H9 (cell line): ENCODE measurements around the gene FAM216A. TPM values are rescaled to one million over a fixed set of nuclear protein-coding genes. Genes with fewer than 3 reads are reported as not detected.

Source experiments
- DNase-seq: peaks from one replicate; pipeline ENCODE4 v3.0.0-alpha.2; 2017
- H2AFZ ChIP-seq: one replicate; pipeline ENCODE4 v1.6.1; 2013; ENCODE audit warnings: mild to moderate bottlenecking, low read length, control low read depth, moderate library complexity
- H2AK5ac ChIP-seq: 2 replicates; pipeline ENCODE4 v1.6.1; 2013; ENCODE audit warnings: low read length, control low read depth, mixed read lengths; ENCODE audit not compliant: insufficient read length
- H2BK120ac ChIP-seq: one replicate; pipeline ENCODE4 v1.6.1; 2013; ENCODE audit warnings: low read depth, mild to moderate bottlenecking, low read length, control low read depth, inconsistent platforms; ENCODE audit not compliant: poor library complexity, severe bottlenecking
- H2BK12ac ChIP-seq: 2 replicates; pipeline ENCODE4 v1.6.1; 2013; ENCODE audit warnings: low read length, control low read depth, mixed read lengths, low read depth; ENCODE audit not compliant: insufficient read length
- H2BK15ac ChIP-seq: 2 replicates; pipeline ENCODE4 v1.6.1; 2013; ENCODE audit warnings: low read depth, low read length, control low read depth
- H2BK20ac ChIP-seq: one replicate; pipeline ENCODE4 v1.6.1; 2013; ENCODE audit warnings: low read depth, mild to moderate bottlenecking, low read length, control low read depth, inconsistent platforms; ENCODE audit not compliant: poor library complexity, severe bottlenecking
- H2BK5ac ChIP-seq: 2 replicates; pipeline ENCODE4 v1.6.1; 2013; ENCODE audit warnings: low read length, control low read depth, mixed read lengths; ENCODE audit not compliant: insufficient read length
- H3K14ac ChIP-seq: 2 replicates; pipeline ENCODE4 v1.6.1; 2013; ENCODE audit warnings: low read length, control low read depth; ENCODE audit not compliant: insufficient read depth
- H3K18ac ChIP-seq: 2 replicates; pipeline ENCODE4 v1.6.1; 2013; ENCODE audit warnings: low read depth, mild to moderate bottlenecking, mixed read lengths, low read length, control low read depth; ENCODE audit not compliant: insufficient read length
- H3K23ac ChIP-seq: 2 replicates; pipeline ENCODE4 v1.6.1; 2013; ENCODE audit warnings: low read length, control low read depth, mixed read lengths, low read depth; ENCODE audit not compliant: insufficient read length
- H3K23me2 ChIP-seq: 2 replicates; pipeline ENCODE4 v1.6.1; 2013; ENCODE audit warnings: low read depth, mild to moderate bottlenecking, mixed read lengths, low read length, control low read depth; ENCODE audit not compliant: insufficient read length, poor library complexity, severe bottlenecking
- H3K27ac ChIP-seq: 2 replicates; pipeline ENCODE4 v1.5.1; 2013; ENCODE audit warnings: low read length, control low read depth, mixed read lengths, low read depth; ENCODE audit not compliant: insufficient read length
- H3K27me3 ChIP-seq: 2 replicates; pipeline ENCODE4 v1.6.1; 2013; ENCODE audit warnings: low read length, control low read depth, inconsistent platforms; ENCODE audit not compliant: insufficient read depth
- H3K4ac ChIP-seq: 2 replicates; pipeline ENCODE4 v1.6.1; 2013; ENCODE audit warnings: low read depth, mild to moderate bottlenecking, control low read depth, inconsistent platforms, low read length, moderate library complexity
- H3K4me1 ChIP-seq: 2 replicates; pipeline ENCODE4 v1.6.1; 2013; ENCODE audit warnings: low read length, control low read depth, inconsistent platforms; ENCODE audit not compliant: insufficient read depth
- H3K4me2 ChIP-seq: 2 replicates; pipeline ENCODE4 v1.6.1; 2013; ENCODE audit warnings: low read length, control low read depth, mixed read lengths; ENCODE audit not compliant: insufficient read length, insufficient read depth
- H3K56ac ChIP-seq: 2 replicates; pipeline ENCODE4 v1.6.1; 2013; ENCODE audit warnings: low read depth, mild to moderate bottlenecking, mixed read lengths, low read length, control low read depth; ENCODE audit not compliant: insufficient read length
- H3K79me1 ChIP-seq: 2 replicates; pipeline ENCODE4 v1.6.1; 2013; ENCODE audit warnings: low read depth, mild to moderate bottlenecking, moderate library complexity, low read length, control low read depth, inconsistent platforms; ENCODE audit not compliant: insufficient read depth, poor library complexity, severe bottlenecking
- H3K79me2 ChIP-seq: 2 replicates; pipeline ENCODE4 v1.6.1; 2013; ENCODE audit warnings: low read length, control low read depth, inconsistent platforms; ENCODE audit not compliant: insufficient read depth
- H3K9ac ChIP-seq: 2 replicates; pipeline ENCODE4 v1.6.1; 2013; ENCODE audit warnings: low read length, control low read depth, mixed read lengths; ENCODE audit not compliant: insufficient read length; ENCODE audit errors: extremely low read depth
- H3K9me3 ChIP-seq: one replicate; pipeline ENCODE4 v1.6.1; 2013; ENCODE audit warnings: low read depth, low read length, inconsistent platforms; ENCODE audit not compliant: control insufficient read depth
- H3T11ph ChIP-seq: one replicate; pipeline ENCODE4 v1.6.1; 2013; ENCODE audit warnings: mild to moderate bottlenecking, low read length, control low read depth, inconsistent platforms
- H4K20me1 ChIP-seq: one replicate; pipeline ENCODE4 v1.6.1; 2013; ENCODE audit not compliant: control insufficient read depth, insufficient read length, insufficient read depth
- H4K5ac ChIP-seq: 2 replicates; pipeline ENCODE4 v1.6.1; 2013; ENCODE audit warnings: low read depth, mild to moderate bottlenecking, mixed read lengths, low read length, control low read depth; ENCODE audit not compliant: insufficient read length
- H4K8ac ChIP-seq: replicated peaks from 2 replicates; pipeline ENCODE4 v1.6.1; 2013; ENCODE audit warnings: low read length, control low read depth, mixed read lengths, low read depth; ENCODE audit not compliant: insufficient read length
- H4K91ac ChIP-seq: 2 replicates; pipeline ENCODE4 v1.6.1; 2013; ENCODE audit warnings: low read depth, mild to moderate bottlenecking, moderate library complexity, mixed read lengths, low read length, control low read depth; ENCODE audit not compliant: insufficient read length
- H3K27ac Mint-ChIP-seq, 3 experiments: 2 replicates in 2 of 3; 3 replicates in 1 of 3; pipeline ENCODE4 v1.8.0; 2020 to 2021; ENCODE audit warnings: mixed read lengths in 3 of 3, mild to moderate bottlenecking in 1 of 3, moderate library complexity in 1 of 3
- H3K27me3 Mint-ChIP-seq: 2 replicates; pipeline ENCODE4 v1.8.0; 2021; ENCODE audit warnings: low read depth, mild to moderate bottlenecking, moderate library complexity, mixed read lengths
- H3K36me3 Mint-ChIP-seq, 3 experiments: 2 replicates in 2 of 3; 3 replicates in 1 of 3; pipeline ENCODE4 v1.8.0; 2020 to 2021; ENCODE audit warnings: low read depth in 3 of 3, mixed read lengths in 3 of 3; ENCODE audit not compliant: insufficient read depth in 1 of 3
- H3K4me1 Mint-ChIP-seq, 2 experiments: 2 replicates each; pipeline ENCODE4 v1.8.0; 2020; ENCODE audit warnings: mixed read lengths in 2 of 2
- H3K4me3 Mint-ChIP-seq, 2 experiments: 2 replicates in 1 of 2; 3 replicates in 1 of 2; pipeline ENCODE4 v1.8.0; 2020 to 2021; ENCODE audit warnings: mild to moderate bottlenecking in 2 of 2, mixed read lengths in 2 of 2, moderate library complexity in 1 of 2
- H3K9me3 Mint-ChIP-seq, 2 experiments: 2 replicates in 1 of 2; 3 replicates in 1 of 2; pipeline ENCODE4 v1.8.0; 2020; ENCODE audit warnings: mild to moderate bottlenecking in 2 of 2, mixed read lengths in 2 of 2, moderate library complexity in 1 of 2
- CTCF ChIP-seq: fragments of 200-600 bp; sonication (generic); conservative IDR thresholded peaks from 3 replicates; pipeline ENCODE4 v1.8.0; 2021; ENCODE audit warnings: antibody characterized with exemption, mild to moderate bottlenecking
- WGBS: extraction: QIAGEN DNeasy Blood & Tissue Kit; methylation state at CpG from one replicate; pipeline ENCODE4 v1.1.7; 2013; ENCODE audit warnings: missing lambda C conversion rate, low lambda C conversion rate, mixed read lengths; ENCODE audit not compliant: insufficient read length; ENCODE audit errors: extremely low coverage; 5-methylcytosine and 5-hydroxymethylcytosine counted together
- total RNA-seq: library from RNA; stranded (reverse); gene quantifications from 2 replicates; pipeline ENCODE4 v1.2.1, GENCODE V29; 2021

Gene FAM216A
- total RNA-seq, 1 experiment from 2014 or later: 18.1 TPM

DNA sequence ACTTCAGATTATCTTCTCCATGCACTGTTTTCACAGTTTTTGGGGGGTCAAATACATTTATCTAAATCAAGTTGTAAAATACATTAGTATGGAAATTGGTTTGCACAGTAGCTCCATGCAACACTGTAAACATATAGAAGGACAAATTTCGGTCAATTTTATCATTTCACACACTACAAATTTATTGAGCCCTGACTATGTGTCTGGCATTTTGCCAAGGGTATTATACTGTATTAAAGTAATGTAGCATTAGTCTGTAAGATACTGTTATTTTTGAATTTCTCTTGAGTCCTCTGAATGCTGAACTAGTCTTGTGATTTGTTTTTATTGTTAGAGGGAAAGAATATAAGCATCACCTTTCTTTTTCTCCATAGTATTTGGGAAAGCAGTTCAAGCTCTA is 34.8 kb downstream of the FAM216A start:
- no peak overlapping the region for H2BK12ac ChIP-seq
- Mint-ChIP-seq H3K9me3 (peaks cover 10 to 11% of the 10 kb centered on the region in 2 experiments), H3K27me3 (peaks cover 17% of the 10 kb centered on the region), H3K36me3 (peaks cover 8 to 10% (median 8%) of the 10 kb centered on the region in 3 experiments), H3K4me1 (peaks cover 4 to 5% of the 10 kb centered on the region in 2 experiments; a peak in 3 of 4 replicates), H3K27ac (no peak overlapping the region), H3K4me3 (no peak overlapping the region)
- DNase-seq: no peak
- H2AK5ac ChIP-seq: no peak overlapping the region
- no peak overlapping the region for H3K4ac ChIP-seq
- H3K23ac ChIP-seq: no peak overlapping the region
- peaks cover 5% of the 10 kb centered on the region; the same call in 1 of the 2 replicates for H3K27me3 ChIP-seq
- no CpG with 5 or more reads among the region's 1 CpG for WGBS
- no peak overlapping the region for H2AFZ ChIP-seq
- H3K79me2 ChIP-seq: no peaks in the 10 kb centered on the region
- TF ChIP-seq CTCF: no peak
- no peak overlapping the region for H2BK20ac ChIP-seq
- no peaks in the 10 kb centered on the region for H3K9me3 ChIP-seq
- H3K18ac ChIP-seq: no peak overlapping the region
- no peak overlapping the region for H3K4me2 ChIP-seq
- H4K20me1 ChIP-seq: no peaks in the 10 kb centered on the region
- no peak overlapping the region for H2BK120ac ChIP-seq
- no peak overlapping the region for H4K5ac ChIP-seq
- H3K9ac ChIP-seq: no peak overlapping the region
- H3K27ac ChIP-seq: no peak overlapping the region
- H4K91ac ChIP-seq: no peak overlapping the region
- H3K14ac ChIP-seq: no peak overlapping the region
- H3K23me2 ChIP-seq: no peaks in the 10 kb centered on the region
- H3K4me1 ChIP-seq: no peaks in the 10 kb centered on the region
- H2BK5ac ChIP-seq: no peak overlapping the region
- H3K56ac ChIP-seq: no peak overlapping the region
- no peak overlapping the region for H2BK15ac ChIP-seq
- no peaks in the 10 kb centered on the region for H3K79me1 ChIP-seq
- H4K8ac ChIP-seq: no peak overlapping the region
- H3T11ph ChIP-seq: no peak overlapping the region
